A673 (cell line): ENCODE data around the gene LRRC46.

ENCODE experiments used
- EZH2 ChIP-seq: fragments of 200-600 bp; sonication (generic); IDR thresholded peaks from 2 replicates; pipeline ENCODE4 v1.6.1; 2017; ENCODE audit warnings: borderline replicate concordance, low read depth, mild to moderate bottlenecking, mixed read lengths, antibody characterized with exemption, low read length; ENCODE audit not compliant: poor library complexity, severe bottlenecking
- TF ChIP-seq, protein P1 (sequence below): fragments of 300-800, 200-600 bp; sonication (generic); conservative IDR thresholded peaks from 2 replicates; pipeline ENCODE4 v1.5.1; 2017; ENCODE audit warnings: low read depth, mild to moderate bottlenecking, antibody characterized with exemption, low read length, moderate library complexity, mixed read lengths

GRCh38 chr17:47839071-47839470, 7.6 kb downstream of the LRRC46 start:
- TF ChIP-seq, protein P1, sequence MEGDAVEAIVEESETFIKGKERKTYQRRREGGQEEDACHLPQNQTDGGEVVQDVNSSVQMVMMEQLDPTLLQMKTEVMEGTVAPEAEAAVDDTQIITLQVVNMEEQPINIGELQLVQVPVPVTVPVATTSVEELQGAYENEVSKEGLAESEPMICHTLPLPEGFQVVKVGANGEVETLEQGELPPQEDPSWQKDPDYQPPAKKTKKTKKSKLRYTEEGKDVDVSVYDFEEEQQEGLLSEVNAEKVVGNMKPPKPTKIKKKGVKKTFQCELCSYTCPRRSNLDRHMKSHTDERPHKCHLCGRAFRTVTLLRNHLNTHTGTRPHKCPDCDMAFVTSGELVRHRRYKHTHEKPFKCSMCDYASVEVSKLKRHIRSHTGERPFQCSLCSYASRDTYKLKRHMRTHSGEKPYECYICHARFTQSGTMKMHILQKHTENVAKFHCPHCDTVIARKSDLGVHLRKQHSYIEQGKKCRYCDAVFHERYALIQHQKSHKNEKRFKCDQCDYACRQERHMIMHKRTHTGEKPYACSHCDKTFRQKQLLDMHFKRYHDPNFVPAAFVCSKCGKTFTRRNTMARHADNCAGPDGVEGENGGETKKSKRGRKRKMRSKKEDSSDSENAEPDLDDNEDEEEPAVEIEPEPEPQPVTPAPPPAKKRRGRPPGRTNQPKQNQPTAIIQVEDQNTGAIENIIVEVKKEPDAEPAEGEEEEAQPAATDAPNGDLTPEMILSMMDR = no peak
- no peak for TF ChIP-seq EZH2
